ENCODE results near the gene TRIM24.
"Not testable (repeated sequence)": the region's sequence is repeated elsewhere in the genome, so short reads cannot be mapped to it uniquely, and the experiment has no call there.

TRIM24 gene

GRCh38 chr7:138460649-138461607, 869 bp downstream of the TRIM24 start:
- no peak for DNase-seq (ENCODE audit: low read depth)

- DNase-seq (ENCODE audit: low read depth): not testable (repeated sequence)
Observed at GRCh38 chr7:138463291-138463618, 3.2 kb downstream of the TRIM24 start.

GRCh38 chr7:138465046-138465445, 5.0 kb downstream of the TRIM24 start:
- no peak for DNase-seq (ENCODE audit: low read depth)

- not testable (repeated sequence) for DNase-seq (ENCODE audit: low read depth)
Observed at GRCh38 chr7:138466069-138466756, 6.2 kb downstream of the TRIM24 start.

GRCh38 chr7:138468244-138469123, 8.4 kb downstream of the TRIM24 start:
- no peak for DNase-seq (ENCODE audit: low read depth)

- DNase-seq (ENCODE audit: low read depth): no peak
Observed at GRCh38 chr7:138470391-138471157, 10.5 kb downstream of the TRIM24 start.

GRCh38 chr7:138472292-138473079, 12.4 kb downstream of the TRIM24 start:
- no peak for DNase-seq (ENCODE audit: low read depth)

- no peak for DNase-seq (ENCODE audit: low read depth)
Observed at GRCh38 chr7:138475377-138475776, 15.3 kb downstream of the TRIM24 start.

GRCh38 chr7:138477081-138477578, 17.1 kb downstream of the TRIM24 start:
- DNase-seq (ENCODE audit: low read depth): no peak

- DNase-seq (ENCODE audit: low read depth): no peak
Observed at GRCh38 chr7:138477581-138477980, 17.5 kb downstream of the TRIM24 start.

- DNase-seq (ENCODE audit: low read depth): no peak
Observed at GRCh38 chr7:138478499-138478908, 18.4 kb downstream of the TRIM24 start.

GRCh38 chr7:138480527-138480926, 20.5 kb downstream of the TRIM24 start:
- DNase-seq (ENCODE audit: low read depth): no peak

GRCh38 chr7:138481447-138482380, 21.7 kb downstream of the TRIM24 start:
- DNase-seq (ENCODE audit: low read depth): no peak

- DNase-seq (ENCODE audit: low read depth): no peak
Observed at GRCh38 chr7:138483531-138483930, 23.5 kb downstream of the TRIM24 start.

GRCh38 chr7:138485508-138485907, 25.4 kb downstream of the TRIM24 start:
- not testable (repeated sequence) for DNase-seq (ENCODE audit: low read depth)

GRCh38 chr7:138489139-138489538, 29.1 kb downstream of the TRIM24 start:
- not testable (repeated sequence) for DNase-seq (ENCODE audit: low read depth)

GRCh38 chr7:138491612-138492386, 31.7 kb downstream of the TRIM24 start:
- DNase-seq (ENCODE audit: low read depth): no peak

- no peak for DNase-seq (ENCODE audit: low read depth)
Observed at GRCh38 chr7:138492423-138492822, 32.4 kb downstream of the TRIM24 start.

Measured in HS-5 (cell line).